GM13977 (cell line): ENCODE measurements around the gene LBH.

Source experiments
- DNase-seq: peaks from one replicate; pipeline ENCODE4 v3.0.0; 2012; ENCODE audit warnings: low spot score
- CTCF ChIP-seq: IDR thresholded peaks from 2 replicates; pipeline ENCODE4 v1.5.1; 2012; ENCODE audit warnings: mild to moderate bottlenecking, control low read depth; ENCODE audit not compliant: insufficient read depth; ENCODE audit errors: extremely low read depth, missing control alignments
- in situ Hi-C: fragments of 300-500 bp; cut with MboI; formaldehyde crosslinking; loops from one replicate; pipeline ENCODE4 v1.12.0; 2022; ENCODE audit warnings: low sequenced_read_pairs, low pct_unique_long_range_greater_than_20kb, mixed read lengths, inconsistent platforms; ENCODE audit not compliant: unreplicated experiment

Gene LBH

GRCh38 chr2:30213326-30213725 lies 18.0 kb upstream of the LBH start:
- TF ChIP-seq CTCF = no peak

DNA sequence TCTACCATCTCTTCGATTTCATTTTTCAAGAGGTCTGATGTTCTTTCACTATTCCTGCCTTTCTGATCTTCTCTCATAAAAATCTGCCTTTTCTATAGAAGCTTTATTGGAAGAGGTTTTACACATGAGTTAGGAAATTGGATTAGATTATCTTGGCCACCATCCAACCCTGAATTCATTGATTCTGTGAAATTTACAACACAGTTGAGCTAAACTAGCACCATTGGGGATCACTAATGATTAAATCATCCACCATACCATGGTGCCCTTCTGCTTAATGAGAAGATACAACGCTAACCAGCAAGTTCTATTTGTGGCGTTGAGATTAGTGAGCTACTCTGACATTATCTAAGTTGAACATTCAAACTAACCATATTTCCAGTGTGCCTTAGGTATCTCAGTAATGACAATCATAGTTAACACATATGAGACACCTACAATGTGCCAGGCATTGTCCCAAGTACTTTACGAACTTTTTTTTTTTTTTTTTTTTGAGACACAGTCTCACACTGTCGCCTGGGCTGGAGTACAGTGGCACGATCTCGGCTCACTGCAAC lies 17.3 kb upstream of the LBH start:
- in situ Hi-C loops = no loop called here
- no peak for DNase-seq
- TF ChIP-seq CTCF = no peak

More at GRCh38 chr2:30213326-30213725, 18.0 kb upstream of the LBH start:
- in situ Hi-C loops = no loop called here
- DNase-seq = no peak

DNA sequence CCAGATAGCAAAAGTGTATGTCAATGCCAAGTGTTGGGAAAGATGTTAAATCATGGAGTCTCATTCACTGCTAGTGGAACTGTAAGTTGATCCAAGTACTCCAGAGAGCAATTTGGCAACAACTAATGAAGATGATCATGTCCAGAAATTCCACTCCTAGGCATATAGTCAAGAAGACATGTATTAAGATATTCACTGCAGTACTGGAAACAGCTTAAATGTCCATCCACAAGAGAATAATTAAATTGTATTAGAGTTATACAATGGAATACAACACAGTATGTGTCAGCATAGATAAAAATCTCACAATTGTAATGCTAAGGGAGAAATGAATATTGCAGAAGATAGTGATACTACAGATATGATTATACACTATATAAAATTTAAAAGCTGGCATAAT lies 15.2 kb upstream of the LBH start:
- no peak for TF ChIP-seq CTCF
- no peak for DNase-seq
- in situ Hi-C loops = no loop called here

- TF ChIP-seq CTCF = no peak
These were observed 13.5 kb upstream of the LBH start for GRCh38 chr2:30217644-30218337.

DNA sequence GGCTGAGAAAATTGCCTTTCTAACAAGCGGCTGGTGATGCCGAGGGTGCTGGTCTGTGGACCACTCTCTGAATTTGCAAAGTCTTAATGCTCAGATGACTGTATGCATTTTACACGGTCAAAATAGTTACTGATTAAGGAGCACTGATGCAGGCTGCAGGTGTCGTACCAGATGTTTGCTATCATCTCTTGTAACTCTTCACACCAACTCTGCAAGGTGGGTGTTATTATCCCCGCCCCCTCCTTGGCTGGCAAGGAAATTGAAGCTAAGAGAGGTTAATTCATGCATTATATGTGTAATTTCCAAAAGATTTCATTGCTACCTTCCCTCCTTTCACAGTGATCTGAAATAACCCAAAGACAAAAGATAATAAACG lies 13.0 kb upstream of the LBH start:
- no peak for TF ChIP-seq CTCF
- in situ Hi-C loops = no loop called here

More at GRCh38 chr2:30217644-30218337, 13.5 kb upstream of the LBH start:
- in situ Hi-C loops = no loop called here
- DNase-seq = no peak

GRCh38 chr2:30218814-30219213 lies 12.5 kb upstream of the LBH start:
- no peak for TF ChIP-seq CTCF
- DNase-seq = no peak
- in situ Hi-C loops = no loop called here

More for the DNA sequence above, 13.0 kb upstream of the LBH start:
- DNase-seq = no peak
